Activated CD8-positive, alpha-beta memory T cell treated with anti-CD3 and anti-CD28 coated beads for 4 hours (primary cell): ENCODE data around the gene ITGA3.
"Not testable (repeated sequence)": the region's sequence is repeated elsewhere in the genome, so short reads cannot be mapped to it uniquely, and the experiment has no call there.

Experiments
- DNase-seq, 2 donors: peaks; one replicate each; pipeline ENCODE4 v3.0.0-alpha.2; 2020; ENCODE audit warnings: low read depth in 2 of 2

Gene ITGA3

DNA sequence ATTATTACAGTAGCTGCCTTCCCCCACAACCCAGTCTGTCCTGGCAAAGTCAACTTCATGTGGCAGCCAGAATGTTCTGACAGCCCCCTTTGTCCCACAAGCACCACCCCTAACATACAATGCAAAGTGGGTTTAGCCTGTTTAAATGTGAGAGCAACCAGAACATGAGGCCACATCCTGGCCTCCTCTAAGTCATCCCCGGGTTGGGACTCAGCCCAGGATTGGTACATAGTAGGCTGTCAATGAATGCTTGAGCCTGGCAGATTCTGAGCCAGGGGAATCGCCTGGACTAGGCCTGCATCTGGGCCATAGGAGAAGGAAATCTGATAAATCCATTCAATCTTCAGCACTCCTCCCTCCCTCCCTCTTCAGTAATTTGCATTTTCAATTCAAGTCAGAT, 4.3 kb upstream of the ITGA3 start:
- no peak for DNase-seq

DNA sequence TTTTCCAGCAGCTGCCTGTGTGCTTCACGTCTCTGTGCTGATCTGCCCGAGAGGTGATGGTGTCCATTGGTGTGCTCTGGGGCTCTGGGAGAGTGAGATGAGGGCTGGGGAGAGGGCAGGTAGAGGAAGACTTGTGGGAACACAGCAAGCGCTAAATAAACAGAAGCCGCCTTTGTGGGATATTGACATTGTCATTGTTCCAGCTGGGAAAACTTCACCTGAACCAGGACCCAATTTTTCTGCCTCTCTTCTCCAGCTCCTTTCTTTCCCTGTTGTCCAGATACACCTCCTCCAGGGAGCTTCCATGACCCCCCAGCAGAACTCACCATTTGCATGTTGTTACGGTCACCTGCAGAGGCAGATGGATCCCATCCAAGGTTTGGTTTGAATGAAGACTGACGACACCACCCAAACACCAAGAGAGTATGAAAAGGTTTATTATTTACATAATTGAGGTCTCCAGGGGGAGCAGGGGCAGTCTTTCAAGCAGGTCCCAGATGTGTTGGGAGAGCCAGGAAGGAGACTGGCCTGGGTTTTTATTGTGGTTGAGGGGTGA, 3.6 kb upstream of the ITGA3 start:
- no peak for DNase-seq

DNA sequence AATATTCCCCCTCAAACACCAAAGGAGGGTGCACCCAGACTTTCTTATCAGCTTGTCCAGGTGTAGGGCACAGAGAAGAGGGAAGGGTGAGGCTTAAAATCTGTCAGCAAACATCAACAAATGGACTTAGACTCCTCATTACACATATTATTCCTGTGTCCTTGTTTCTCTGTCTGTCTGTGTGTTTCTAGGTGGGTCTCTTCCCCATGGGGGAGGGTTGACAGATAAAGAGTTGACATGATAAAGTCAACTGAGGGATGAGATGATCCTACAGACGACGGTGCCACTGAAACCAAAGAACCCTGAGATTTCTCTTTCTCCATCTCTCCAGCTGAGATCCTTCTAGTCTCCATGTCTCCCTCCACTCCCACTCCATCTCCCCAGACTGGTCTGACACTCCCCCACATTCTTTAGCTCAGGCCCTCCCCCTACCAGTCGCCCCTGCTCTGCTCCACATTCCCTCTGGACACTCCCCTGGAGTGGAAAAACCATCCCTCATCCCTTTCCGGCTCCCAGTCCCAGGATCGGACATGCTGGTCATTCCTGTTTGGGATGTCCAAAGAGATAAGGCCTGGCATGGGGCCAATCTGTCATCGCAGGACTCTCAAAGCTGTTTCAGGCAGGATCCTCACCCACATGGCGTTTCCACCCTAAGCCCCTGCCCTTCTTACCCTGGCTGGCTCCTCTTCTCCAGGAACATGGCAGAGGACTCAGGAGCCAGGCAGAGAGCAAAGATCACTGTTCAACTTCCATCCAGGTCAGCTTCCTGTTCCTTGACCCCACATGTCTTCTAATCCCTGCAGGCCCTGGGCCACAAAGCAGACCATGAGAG, 2.9 kb upstream of the ITGA3 start:
- no peak for DNase-seq

DNA sequence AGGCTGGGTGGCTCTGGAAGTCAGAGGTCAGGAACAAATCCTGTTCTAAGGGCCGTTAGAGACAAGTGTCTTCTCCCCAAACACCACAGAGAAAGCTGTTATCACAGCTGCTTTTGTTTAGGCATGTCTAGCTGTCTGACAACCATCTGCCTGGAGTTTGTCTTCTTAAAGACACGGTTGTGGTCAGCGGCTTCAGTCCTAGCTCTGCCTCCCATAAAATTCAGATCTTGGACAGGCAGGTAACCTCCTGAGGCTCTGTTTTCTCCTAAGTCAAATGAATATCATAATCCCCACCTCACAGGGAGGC, 2.3 kb upstream of the ITGA3 start:
- no peak for DNase-seq

DNA sequence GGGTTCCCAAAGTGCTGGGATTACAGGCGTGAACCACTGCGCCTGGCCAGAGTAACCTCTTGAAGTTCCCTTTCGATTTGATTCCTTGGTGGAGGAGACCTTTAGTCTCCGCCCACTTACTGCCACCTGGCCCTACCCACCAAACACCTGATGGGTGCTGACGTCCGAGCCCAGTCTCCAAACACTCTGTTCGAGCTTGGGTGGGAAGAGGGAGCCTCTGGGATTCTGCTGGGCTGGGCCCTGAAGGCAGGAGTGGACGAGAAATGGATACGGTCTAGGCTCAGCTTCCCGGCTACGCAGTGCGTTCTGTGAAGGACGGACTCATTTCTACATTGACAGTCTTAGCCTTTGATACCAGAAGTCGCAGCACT, 870 bp upstream of the ITGA3 start:
- DNase-seq = no peak

DNA sequence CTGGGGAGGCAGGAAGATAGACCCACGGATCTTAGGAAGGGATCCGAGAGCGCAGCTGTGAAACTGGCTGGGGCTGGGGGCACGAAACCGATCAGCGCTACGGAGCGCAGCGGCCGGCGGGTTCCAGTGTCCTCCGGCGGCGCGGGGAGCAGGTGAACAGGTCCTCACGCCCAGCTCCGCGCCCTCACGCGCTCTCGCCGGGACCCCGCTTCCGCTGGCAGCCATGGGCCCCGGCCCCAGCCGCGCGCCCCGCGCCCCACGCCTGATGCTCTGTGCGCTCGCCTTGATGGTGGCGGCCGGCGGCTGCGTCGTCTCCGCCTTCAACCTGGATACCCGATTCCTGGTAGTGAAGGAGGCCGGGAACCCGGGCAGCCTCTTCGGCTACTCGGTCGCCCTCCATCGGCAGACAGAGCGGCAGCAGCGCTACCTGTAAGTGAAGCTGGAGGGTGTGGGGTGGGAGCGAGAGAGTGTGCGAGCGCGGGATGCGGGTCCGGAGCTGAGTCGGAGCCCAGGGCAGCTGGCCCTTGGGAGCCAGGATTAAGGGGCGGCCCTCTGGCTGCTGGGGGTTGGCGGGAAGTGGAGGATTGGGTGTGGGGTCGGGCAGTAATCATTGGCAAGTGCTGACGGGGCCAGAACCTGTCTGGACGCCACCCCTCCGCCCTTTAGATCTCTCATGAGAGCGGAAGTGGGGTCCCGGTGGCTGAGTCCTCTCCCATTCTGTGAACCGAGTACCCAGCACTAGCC, 479 bp downstream of the ITGA3 start:
- DNase-seq = peak; percentile 10 to 16

DNA sequence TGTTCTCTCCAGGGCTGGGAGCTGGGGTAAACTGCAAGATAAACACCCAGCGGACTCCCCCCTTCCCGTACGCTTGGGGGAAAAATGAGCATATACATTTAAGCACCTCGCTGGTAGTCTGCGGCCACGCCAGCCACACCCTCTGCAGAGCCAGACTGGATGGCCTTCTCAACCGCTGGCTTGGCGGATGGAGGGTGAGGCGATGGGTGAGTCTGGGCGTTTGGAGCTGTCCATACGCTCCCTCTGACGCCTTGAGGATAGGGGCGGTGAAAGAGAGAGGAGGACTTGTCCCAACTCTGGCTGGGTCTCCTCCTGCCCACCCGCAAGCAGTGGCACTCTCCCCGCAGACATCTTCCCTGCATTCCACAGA, 1.0 kb downstream of the ITGA3 start:
- no peak for DNase-seq

DNA sequence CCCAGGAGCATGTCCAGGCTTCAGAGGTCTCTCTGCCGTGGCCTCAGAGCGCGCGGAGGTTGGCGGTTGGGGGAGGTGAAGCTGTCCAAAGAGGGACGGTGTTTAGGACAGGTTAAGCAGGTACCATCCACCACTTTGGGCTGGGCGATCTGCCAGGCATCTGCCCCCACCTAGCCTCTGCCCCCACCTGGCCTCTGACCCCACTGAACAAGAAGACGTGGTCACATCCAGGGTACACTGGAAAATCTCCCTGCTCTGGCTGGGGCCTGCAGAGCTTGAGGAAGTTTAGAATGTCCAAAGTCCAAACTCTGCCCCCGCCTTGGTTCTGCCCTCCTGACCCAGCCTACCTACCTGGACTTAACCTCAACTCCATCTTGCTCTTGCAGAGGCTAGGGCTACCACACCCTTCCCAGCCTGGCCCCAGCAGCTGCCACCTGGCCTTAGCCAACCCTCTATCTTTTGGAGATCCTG, 1.6 kb downstream of the ITGA3 start:
- DNase-seq = no peak

DNA sequence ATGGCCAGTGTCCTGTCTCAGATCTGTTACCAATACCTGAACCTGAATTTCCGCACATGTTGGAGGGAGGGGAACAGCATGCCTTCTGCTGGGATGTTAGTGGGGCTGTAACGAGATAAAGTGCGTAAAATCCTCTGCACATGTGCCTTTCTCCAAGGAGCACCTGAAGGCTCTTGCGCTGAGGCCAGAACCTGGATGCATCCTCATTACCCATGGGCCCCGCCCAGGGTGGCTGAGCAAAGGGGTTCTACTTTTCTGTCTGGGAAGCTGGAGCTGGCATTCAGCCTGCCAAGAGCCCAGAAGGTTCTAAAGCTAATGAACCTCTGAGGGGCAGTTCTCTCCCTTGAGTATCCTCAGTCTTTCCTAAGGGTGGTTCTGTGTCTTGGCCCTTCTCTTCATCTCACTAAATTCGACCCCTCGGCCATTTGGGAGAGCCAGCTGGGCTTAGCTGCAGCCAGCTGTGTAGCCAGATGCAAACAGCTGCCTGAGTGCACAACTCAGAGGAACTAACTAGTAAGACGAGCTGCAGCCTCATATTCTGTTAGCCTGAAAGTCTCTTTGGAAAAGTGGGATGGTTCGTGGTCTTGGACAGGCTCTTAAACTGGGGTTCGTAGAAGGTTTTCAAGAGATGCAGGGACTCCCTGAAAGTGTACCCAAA, 2.5 kb downstream of the ITGA3 start:
- no peak for DNase-seq

DNA sequence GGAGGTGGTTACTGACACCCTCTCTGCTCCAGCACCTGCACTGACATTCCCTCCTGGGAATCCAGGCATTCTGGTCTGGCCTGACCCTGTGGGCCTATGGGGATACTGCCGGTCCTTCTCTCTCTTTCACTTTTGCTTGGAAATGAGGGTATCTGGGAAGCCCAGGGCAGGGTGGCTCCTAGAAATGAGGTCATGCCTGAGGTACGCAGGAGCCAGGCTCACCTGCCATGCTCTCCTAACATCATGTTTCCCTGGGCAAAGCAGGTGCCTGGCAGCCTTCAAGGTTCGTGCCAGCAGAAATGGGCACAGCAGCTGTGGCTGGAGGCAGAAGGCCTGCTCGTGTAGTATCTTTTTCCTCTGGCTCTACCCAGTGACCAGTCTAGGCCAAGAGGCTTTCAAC, 3.3 kb downstream of the ITGA3 start:
- no peak for DNase-seq

DNA sequence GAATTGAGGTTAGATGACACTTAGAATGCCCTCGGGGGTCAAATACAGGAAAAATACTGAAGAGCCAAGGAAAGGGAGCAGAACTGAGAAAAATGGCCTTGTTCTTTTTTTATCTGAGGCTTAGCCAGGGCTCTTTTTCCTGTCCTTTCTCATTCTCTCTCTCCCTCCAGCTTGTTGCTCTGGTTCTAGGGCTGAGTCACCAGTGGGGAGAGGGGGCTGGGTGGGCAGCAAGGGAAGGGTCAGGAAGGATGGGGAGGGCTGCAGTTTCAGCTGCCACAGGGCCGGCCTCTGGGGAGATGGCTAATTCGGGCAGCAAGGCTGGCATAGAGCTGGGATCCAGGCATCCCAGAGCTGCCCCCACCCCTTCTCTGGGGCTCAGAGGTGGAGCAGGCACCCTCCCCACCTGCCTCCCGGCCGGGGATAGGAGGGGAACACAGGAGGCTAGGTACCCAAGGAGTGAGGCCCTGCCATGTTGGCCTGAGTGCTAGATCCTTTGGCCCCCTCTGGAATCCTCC, 3.9 kb downstream of the ITGA3 start:
- DNase-seq = no peak

DNA sequence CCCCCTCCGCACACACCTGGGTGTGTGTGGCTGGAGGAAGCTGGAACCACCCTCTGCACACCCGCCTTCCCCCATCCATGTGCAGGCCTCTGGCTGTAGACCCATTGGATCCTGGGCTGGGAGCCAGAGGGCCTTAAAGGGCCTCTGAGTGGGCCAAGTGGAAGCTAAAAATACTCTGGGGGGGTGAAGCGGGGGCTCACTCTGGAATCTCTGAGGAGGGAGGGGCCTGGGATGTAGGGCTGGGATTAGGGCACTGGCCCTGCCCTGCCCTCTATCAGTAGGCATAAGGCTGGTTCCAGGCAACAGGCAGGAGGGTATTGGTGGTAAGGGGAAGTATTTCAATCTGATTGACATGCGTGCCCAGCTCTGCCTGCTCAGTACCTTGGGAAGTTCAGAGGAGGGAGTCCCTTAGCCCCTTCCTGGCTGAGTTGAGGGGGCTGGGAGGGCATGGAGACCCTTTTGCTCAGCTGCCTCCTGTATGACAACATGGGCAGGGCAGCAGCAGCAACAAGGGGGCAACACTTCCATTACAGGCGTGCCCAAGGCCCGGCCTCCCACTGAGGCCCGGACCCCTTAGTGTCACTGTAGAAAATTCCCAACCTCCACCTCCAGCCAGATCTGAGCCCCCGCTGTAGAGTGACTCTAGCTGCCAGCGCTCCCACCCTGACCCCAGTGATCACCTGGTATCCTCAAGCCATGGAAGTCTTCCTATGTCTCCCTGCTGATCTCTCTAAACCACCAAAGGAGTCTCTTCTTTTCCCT, 5.2 kb downstream of the ITGA3 start:
- no peak for DNase-seq

DNA sequence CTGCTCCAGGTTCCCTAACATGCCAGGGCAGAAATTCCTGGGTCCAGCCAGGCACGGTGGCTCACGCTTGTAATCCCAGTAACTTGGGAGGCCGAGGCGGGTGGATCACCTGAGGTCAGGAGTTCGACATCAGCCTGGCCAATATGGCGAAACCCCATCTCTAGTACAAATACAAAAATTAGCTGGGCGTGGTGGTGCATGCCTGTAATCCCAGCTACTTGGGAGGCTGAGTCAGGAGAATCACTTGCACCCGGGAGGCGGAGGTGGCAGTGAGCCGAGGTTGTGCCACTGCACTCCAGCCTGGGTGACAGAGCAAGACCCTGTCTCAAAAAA, 5.8 kb downstream of the ITGA3 start:
- DNase-seq = not testable (repeated sequence)

DNA sequence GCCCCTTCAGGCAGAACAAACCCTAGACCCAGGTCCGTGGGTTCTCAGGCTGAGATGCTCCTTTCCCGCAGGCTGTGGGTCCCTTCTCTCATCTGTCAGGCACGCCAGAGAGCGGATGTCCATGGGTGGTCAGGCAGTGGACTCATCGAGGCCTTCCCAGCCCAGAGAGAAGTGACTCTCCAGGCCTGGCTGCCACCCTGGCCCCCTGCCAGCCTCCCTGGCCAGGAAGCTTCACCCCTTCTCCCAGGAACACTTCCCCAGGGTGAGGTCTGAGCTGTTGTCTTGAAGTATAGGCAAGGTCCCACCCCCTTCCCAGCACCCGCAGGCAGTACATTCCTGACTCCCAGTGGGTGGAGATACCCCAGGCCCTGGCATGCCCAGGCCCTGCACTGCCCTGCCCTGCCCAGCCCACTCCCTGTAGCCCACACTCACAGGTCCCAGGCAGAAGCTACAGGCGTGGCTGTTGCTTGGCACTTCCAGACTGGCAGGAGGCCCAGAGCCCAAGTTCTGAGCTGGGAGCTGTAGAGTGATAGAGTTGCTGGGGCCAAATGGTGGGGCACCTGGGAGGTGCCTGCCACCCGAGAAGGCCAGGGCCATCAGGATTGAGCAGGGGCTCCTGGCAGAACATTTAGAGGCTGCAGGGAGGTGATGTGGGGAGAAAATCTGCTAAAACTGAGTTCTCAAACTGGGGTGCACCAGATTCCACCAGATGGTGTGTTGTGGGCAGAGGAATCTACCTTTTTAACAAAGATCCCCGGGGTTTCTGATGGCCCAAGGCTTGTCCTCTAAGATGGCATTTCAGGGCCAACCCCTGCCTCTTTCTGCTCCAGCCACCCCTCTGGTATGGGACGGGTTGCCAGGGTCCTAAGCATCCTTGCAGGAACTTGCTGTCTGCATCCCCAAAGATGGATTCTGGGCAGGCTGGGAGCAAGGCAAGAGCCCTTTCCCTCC, 6.7 kb downstream of the ITGA3 start:
- DNase-seq = no peak

DNA sequence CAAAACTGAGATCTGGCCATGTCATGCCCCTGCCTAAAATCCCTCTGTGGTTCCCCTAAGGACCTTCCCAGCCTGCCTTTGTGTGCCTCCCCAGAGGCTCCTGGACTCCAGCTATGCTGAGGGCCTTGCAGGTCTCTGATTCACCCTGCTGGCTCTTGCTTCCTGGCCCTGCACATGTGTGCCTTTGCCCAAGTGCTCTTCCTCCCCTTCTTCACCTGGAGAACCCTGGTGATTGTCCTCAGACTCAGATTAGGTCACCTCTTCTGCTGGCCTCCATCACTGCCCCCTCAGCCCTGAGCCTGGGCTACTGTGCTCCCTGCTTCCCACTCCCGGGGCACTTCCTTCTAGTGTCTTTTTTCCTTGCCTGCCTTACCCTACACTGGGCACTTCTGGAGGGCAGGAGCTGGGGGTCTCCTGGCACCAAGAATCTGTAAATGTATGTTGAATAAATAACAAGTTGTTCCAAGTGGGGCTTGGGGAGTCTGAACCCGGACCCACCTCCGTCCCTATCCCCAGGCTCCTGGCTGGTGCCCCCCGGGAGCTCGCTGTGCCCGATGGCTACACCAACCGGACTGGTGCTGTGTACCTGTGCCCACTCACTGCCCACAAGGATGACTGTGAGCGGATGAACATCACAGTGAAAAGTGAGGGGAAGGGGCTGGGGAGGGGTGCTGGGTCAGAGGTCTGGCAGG, 7.8 kb downstream of the ITGA3 start:
- no peak for DNase-seq

DNA sequence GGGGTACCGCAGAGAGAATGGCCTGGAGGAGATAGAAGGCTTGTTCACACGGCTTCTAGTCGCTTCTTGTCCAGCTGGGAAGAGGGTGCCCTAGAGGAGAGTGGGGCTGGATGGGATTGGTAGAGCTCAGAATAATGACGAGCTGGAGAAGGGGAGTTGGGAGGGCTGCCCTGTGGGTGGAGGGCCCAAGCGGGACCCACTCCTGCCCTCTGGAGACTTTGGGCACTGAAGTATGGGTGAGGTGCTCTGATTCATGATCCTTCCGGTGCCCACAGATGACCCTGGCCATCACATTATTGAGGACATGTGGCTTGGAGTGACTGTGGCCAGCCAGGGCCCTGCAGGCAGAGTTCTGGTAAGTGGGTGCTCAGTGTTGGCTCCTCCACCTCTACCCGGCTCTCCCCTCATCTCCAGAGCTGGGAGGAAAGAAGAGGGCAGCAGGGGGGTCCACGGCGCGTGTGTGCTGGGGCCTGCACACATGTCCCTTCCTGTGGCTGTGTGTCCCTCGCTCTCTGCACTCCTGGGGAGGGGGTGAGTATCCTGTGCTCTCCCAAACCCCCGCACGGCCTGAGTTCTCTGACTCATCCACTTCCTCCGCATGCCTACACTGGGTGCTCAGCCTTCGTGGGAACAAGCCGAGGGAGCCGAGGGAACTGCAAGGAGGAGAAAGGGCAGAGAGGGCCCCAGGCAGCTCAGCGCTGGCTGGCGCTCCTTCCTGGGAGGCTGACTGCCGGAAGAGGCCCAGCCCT, 8.5 kb downstream of the ITGA3 start:
- no peak for DNase-seq

DNA sequence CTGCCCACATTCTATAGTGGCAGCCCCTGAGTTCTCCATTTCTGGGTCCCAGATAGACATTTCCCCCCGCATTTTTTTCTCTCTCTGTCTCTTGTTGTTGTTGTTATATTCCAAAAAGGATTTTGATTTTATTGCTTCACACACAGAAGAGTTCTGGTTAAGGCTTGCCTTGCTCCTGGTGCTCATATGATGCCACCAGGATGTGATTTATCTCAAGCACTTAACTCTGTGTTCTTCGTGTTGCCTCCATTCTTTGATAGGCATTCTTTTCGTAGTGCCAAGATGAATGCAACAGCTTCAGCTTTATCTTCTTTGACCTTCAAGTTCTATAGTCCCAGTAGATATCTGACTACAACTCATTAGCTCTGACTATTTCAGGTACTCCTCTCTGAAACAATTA, 9.1 kb downstream of the ITGA3 start:
- no peak for DNase-seq

DNA sequence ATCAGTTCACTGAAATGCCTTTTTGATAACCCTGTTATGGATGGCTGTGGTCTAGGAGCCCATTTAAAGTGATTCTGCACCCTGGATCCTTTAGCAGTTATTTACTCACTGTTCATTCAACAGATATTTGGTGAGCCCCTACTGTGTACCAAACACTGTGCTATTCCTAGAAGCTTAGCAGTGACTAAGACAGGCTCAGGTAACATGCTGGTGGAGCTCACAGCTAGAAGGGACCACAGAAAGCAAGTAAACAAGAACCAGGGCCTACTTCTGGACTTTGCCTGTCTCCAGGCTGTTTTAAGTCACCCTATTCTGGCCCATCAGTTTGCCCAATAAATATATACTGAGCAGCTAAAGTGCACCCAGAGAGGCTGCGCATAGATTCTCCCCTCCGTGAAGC, 11.1 kb downstream of the ITGA3 start:
- no peak for DNase-seq

DNA sequence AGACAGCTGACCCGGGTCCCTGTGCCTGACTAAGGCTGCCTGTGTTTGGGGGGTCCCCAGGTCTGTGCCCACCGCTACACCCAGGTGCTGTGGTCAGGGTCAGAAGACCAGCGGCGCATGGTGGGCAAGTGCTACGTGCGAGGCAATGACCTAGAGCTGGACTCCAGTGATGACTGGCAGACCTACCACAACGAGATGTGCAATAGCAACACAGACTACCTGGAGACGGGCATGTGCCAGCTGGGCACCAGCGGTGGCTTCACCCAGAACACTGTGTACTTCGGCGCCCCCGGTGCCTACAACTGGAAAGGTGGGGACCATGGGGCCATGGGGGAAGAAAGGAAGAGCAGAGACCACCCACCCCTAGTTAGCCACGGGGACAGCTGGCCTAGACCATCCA, 12.1 kb downstream of the ITGA3 start:
- no peak for DNase-seq
